HG03439 (cell line): ENCODE results near the gene NR2F6.

Experiments
- ATAC-seq: cut with Tn5 transposase; IDR thresholded peaks from one replicate; pipeline ENCODE4 v1.9.1; 2021; ENCODE audit warnings: mild to moderate bottlenecking, moderate library complexity; ENCODE audit not compliant: unreplicated experiment

The NR2F6 gene

DNA sequence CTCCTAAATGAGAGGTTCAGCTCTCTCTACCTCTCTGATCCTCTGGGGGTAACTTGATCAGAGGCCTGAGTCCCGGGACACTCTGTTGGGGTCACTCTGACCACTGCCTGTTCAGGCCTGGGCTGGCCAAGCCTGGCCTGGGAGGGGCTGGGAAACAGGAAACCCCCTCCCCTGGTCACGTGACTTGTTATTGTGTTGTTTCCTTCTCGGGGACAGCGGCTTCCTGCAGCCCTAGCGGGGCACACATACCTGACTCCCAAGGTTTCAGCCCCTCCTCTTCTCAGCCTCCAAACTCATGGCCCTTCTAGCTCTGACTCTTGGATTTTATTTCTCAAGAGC is 18.9 kb upstream of the NR2F6 start, which contains the start of gene USHBP1:
Gene USHBP1, minus strand, starts transcription at position 105 of the 339 bp plus-strand sequence. CDS start 446 bp downstream, outside the sequence.
- ATAC-seq: no peak

DNA sequence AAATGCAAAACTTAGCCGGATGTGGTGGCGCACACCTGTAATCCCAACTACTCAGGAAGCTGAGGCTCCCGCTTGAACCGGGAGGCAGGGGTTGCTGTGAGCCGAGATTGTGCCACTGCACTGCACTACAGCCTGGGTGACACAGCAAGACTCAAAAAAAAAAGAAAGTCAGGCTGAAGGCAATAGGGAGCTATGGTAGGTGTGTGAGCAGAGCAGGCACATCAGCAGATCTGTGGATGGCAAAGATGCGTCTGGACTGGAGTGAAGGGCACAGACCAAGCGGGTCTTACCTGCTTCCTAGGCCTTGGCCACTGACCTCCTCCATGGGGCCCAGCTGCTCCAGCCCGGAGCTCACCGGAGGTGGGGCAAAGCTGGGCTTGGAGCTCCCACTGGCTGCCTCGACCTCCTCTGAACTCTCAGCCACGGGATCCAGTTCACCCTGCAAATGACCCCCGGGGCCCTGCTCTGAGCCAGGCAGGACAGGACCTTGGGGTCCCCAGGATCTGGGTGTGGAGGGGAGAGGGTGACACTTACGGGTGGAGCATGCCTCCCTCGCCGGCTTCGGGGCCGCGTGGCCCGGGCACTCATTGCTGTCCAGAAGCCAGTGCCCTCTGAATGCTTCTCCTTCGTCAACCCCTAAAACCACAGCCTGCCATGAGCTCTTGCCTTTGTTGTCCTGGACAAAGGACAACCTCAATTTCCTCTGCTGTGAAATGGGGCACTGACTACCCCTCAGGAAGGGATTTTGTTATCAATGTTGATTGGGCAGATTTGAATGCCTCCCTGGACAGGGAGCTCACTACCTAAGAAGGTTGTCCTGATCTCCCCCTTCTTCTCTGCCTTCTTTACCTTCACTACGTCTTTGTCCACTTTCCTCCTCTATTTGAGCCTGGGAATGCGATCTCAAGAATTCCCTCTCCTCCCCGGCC is 18.3 kb upstream of the NR2F6 start:
- ATAC-seq: no peak

DNA sequence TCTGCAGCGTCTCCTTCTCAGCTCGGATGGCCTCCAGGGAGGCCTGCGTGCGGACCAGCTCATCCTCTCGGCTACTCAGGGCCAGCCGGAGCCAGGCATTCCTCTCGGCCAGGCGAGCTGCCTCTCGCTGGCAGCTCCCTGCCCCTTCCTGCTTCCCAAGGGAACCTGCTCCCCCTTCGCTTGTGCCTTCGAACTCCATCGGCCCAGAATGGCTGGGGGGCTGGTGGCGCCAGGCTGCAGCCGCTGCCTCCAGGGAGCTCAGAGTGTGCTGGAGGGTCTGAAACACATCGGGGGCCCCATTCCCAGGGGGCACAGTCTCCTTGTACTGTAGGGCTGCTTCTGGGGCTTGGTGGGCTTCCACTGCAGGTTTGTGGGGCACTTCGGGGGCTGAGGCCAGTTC is 16.8 kb upstream of the NR2F6 start:
- no peak for ATAC-seq

DNA sequence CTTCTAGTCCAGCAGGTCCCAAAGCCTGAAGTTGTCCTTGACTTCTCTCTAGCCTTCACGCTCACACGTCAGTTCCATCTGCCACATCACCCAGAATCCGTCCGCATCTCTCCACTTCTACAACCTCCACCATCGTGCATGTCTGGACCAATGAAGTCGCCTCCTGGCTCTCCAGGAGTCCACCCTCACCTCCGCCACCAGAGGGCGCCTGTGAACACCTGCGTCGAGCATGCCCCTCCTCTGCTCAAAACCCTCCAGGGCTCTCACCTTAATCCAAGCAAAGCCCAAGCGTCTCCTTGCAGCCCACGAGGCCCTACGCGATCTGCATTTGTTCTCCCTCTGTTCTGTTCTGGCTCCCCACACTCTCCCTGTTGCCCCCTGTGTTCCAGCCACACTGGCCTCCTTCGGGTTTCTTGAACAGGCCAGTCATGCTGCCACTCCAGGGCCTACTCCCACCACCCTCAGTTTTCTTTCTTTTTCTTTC is 15.2 kb upstream of the NR2F6 start:
- no peak for ATAC-seq

DNA sequence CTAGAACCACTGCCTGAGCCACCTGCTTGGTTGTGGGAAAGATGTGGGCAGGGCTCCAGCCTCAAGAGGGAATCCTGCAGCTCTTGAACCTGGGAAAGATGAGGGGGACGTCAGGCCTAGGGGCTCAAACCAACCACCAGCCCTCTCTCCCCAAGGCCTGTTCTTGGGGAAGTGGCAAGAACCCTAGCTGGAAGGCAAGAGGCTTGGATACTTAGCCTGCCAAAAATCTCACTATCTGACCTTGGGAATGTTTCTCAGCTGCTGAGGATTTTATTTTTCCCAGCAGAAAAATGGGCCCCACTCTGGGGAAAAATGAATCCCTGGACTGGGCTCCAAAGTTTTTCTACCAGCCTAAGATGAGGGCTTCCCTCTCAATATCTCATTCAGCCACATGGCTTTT is 14.2 kb upstream of the NR2F6 start:
- ATAC-seq: no peak

DNA sequence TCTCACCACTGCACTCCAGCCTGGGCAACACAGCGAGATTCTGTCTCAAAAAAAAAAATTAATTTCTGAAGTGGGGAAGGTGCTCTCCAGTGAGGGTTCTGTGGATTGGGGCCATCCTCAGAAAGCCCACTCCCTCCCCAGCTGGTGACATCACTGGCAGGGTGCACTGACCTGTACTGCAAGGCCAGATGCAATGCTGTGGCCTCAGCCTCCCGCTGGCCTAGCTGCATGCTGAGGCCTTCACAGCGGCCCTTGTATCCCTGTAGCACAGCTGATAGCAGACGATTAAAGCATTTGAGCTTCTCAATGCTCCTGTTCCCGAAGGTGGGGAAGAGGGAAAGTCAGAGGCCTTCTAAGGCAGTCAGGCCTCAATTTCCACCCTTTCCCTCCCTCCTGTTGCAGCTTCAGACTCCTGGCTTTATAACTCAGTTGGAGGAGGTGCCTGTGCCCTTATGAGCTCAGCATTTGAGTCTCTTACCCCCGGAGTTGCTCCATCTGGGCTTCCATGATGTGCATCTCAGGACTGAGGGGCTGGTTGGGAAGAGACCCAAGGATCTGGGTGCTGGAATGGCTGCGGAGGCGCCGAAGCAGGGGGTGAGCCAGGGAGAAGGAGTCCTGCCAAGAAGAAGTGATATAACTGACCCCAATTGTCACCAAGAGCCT is 13.5 kb upstream of the NR2F6 start:
- ATAC-seq: no peak

DNA sequence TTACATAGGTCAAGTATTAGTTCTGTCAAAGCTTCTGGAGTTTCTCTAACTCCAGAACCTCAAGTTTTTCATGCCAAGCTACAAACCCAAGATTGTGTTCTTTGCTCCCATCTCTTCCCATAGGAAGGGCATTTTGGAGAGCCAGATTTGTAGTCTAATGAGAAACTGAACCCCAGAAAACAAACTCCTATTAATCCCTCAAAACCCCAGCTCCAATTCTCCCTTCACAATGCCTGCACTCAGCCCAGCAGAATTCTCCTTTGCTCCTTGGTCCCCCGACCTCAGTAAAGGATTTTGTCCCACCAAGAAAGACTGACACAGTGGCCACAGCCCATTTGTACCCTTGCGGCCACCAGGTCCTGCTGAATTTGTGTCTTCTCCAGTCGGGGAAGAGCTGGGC is 10.4 kb upstream of the NR2F6 start:
- no peak for ATAC-seq

DNA sequence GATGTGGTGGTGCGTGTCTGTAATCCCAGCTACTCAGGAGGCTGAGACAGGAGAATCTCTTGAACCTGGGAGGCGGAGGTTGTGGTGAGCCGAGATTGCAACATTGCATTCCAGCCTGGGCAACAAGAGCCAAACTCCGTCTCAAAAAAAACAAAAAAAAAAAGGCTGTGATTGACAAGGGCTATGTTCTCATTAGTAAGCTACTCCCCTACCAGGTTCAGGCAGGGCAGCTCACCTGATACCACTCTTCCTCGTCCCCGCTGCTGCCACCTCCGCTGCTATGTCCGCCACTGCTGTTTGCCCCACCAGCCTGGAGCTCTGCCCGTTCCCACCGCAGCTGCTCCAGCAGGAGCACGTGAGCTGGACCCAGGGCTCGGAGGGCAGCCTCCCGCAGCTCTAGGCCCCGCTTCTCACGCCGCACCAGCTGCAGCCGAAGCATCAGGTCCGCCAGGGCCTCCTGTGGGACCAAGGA is 9.5 kb upstream of the NR2F6 start:
- no peak for ATAC-seq

DNA sequence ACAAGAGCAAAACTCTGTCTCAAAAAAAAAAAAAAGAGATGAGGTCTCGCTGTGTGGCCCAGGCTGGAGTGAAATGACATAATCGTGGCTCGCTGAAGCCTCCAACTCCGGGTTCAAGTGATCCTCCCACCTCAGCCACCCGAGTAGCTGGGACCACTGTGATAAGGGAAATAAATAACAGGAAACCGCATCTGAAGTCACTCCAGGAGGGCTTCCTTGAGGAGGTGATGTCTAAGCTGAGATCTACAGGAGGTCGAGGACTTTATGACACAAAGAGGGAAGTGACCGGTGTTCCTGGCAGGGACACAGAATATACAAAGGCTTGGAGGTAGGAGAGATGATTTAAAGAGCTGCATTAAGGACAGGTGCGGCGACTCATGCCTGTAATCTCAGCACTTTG is 8.9 kb upstream of the NR2F6 start:
- no peak for ATAC-seq

DNA sequence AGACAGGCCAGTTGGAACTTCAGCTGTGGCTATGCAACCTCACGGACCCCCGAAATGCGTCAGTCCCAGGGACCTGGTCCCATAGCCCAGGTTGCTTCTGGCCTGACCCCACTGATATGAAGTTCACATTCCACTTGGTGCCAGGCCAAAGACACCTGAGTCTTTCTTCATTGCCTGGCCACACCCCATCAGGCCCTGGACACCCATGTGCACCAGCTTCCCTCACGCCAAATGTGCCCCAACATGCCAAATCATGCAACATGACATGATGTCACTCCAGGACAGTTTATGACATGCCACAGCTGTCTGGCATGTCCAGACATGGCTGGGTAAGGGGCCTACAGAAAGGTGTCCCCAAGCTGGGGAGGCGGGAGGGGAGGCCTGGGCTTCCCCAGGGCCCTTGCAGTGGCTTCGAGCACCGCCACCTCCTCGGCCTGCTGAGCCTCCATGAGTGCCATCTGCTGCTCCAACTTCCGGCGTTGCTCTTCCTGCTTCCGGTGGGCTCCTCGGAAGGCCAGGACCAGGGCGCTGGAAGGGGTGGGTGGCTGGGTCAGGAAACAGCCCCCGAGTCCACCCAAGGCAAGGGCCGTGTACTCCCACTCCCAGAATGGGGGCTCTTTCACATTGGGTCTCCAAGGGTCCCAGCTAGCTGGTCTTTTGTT is 4.3 kb upstream of the NR2F6 start:
- ATAC-seq: no peak

DNA sequence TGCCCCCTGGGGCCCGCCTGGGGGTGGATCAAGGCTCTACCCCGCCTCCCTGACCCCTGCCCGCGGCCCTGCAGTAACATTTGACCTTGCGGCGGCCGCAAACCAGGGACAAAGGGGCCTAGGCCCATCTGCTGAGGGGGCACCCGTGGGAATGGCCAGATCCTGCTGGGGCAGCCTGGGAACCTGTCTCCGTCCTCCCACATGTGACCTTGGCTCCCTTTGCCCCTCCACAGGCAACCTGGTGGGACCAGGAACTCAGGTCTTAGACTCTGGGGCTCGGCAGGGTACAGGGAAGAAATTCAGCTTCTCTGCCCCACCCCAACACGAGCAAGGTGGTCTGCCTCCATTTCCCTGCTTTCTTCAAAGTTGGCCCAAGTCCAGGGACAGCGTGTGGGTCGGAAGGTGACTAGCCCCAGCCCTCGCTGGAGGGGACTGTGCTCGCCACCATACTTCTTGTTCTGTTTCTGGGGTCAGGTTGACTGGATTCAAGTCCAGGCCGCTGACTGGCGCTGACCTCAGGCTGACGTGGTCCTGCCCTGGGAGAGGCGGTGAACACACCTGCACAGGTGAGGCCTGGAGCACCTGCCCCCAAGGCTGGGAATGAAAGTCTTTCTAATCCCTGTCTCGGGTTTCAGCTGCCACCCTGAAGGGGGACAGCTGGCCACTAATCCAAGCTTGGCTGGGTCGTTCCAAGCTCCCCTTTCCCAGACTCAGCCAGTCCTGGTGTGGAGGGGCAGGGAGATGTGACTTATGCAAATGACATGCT is 2.5 kb upstream of the NR2F6 start:
- no peak for ATAC-seq

DNA sequence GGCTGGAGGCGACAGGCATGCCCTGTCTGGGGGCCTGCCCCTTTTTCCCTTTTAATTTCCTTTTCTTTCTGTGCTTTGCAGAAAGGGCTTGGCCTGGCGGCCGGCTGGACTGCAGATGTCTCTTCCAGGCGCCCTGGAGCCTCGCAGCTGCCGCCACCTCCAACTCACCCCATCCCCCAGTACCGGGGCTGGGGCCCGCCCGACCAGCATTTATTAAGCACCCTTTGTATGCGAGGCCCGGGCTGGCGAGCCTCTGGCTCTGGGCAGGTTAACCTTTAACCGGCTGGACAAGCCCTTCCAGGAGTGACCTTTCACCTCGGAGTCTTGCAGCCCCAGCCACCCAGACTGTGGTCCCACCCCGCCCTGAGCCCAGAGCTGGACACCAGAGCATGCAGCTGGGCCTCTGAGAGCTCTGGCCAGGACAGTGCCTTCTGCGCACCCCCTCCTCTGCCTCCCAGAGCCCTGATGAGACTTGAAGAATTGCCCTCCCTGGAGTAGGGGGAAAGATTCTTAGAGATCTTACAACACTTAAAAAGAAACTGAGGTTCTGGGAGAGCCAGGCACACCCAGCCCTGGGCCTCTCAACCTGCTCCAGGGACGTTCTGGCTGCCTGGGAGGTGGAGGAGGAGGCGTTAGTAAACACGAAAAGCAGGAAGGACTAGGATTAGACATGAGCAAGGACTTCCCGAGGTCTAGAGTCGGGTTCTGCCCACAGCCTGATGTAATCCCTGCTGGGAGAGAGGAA is 1.1 kb upstream of the NR2F6 start:
- no peak for ATAC-seq

DNA sequence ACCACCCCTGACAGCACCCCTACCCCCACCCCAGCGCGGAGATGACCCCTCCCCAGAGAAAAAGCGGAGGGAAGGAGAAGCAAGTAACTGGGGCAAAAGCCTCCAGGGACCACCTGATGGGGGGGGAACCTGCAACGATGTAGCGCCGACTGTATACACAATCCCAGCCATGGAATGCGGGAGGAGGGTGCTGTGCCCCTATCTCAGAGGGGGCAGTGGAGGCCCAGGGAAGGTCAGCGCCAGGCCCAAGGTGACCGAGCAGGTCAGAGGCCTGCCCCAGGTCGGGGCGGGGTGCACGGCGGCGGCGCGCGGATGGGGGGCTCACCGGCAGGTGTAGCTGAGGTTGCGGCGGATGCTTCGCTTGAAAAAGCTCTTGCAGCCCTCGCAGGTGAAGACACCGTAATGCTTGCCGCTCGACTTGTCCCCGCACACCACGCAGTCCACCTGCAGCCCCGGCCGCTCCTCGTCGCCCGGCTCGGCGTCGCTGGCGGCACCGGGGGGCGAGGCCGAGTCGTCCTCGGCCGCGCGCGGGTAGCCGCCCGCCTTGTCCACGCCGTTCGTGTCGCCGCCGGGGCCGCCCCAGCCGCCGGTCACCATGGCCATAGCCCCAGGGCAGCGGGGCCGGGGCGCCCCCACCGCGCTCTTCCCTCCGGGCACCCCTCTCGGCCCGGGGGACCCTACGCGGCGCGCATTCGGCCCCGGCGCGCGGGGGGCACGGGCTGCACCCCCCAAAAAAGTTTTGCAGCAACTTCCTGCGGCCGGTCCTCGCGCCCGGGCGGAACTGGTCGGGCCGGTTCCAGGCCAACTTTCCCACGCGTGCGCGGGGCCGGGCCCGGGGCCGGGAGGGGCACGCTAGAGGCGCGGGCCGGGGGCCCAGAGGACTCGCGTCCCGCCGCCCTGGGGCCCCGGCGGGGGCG is 843 bp downstream of the NR2F6 start:
- ATAC-seq: no peak

DNA sequence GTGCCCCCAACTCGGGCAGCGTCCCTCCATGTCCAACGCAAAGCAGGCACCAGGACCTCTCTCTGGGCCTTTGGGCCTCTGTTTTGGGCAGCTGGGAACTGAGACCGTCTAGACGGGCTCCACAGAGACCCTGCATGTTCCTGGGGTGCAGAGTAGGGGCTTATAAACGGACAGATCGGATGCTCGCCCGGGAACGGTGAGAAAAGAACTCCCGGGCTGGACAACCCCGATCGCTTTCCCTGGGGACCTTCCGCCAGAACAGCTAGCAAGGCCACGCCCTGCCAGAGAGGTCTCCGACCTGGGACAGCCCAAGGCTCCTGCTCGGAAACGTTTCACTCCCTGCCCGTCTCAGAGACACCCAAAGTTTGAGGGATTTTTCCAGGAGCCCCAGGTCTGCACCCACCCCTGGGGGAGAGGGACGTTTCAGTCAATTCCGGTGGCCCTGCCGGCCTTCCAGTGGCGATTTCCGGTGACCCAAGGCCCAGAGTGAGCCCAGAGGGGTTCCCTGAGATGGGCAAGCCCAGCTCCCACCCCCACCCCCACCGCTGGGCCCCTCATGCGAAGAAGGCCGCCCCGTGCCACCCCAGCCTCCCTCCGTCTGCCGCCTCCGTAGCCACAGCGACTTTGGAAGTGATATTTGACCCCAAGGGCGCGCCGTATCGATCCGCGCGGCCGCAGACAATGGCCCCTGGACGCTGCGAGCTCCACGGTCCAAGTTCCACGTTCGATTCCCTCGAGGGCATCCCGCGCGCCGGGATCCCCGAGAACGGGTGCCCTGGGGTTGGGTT is 1.7 kb downstream of the NR2F6 start:
- no peak for ATAC-seq

DNA sequence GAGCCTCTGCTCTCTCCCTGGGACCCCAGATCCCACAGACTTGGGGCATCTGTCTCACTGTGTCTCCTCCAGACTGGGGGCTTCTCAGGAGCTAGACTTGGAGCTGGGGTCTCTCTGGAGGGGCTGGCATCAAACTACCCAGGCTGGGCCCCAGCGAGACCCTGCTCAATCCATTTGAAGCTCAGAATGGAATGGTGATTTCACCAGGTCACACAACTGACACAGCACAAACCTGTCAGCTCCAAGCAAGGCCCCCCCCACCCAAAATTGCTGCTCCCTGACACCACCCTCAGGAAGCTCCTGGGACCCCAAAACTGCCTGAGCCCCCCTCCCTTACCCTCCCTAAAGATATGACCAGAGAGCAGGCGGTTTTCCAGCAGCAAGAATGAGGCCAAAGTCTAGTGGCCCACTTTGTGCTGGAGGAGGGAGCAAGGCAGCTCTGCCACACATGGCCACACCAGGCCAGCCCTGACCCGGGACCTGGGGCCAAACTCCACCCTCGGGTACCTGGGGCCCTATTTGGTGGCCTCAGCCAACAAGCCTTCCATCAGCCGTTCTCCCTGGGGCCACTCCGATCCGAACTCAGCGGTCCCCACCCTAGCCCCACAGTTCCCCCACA is 2.4 kb downstream of the NR2F6 start:
- no peak for ATAC-seq

DNA sequence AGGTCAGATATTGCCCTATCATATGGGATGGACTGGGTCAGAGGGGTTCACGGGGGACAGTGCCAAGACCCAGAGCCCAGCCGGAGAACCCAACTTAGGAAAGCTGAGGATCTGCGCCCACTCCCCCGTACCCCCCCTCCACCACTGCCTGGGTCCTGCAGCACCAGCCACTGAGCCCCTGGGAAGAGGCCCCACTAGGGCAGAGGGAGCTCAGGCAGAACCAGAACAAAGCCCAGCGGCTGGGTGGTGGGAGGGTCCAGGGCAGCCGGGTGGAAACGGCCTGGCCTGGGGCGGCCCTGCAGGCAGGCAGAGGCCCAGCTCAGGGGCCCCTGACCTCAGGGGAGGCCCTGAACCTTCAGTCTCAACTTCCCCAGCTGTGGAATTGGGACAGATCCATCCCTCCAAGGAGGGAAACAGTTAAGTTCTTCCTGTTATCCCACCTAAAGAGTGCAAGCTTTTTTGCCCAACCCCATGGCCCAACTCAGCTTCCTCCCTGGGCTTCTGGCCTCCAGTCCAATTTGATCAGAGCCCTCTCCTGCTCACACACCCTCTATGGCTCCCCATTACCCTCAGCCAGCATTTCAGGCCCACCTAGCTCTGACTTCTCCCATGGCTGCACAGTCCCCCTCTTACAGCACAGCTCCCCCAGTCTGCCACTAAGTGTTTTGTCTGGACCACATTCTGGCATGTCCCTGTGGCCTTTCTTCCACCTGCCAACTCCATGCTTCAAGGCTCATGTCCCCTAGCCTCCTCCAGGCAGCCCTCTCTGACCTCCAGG is 3.1 kb downstream of the NR2F6 start:
- ATAC-seq: no peak

DNA sequence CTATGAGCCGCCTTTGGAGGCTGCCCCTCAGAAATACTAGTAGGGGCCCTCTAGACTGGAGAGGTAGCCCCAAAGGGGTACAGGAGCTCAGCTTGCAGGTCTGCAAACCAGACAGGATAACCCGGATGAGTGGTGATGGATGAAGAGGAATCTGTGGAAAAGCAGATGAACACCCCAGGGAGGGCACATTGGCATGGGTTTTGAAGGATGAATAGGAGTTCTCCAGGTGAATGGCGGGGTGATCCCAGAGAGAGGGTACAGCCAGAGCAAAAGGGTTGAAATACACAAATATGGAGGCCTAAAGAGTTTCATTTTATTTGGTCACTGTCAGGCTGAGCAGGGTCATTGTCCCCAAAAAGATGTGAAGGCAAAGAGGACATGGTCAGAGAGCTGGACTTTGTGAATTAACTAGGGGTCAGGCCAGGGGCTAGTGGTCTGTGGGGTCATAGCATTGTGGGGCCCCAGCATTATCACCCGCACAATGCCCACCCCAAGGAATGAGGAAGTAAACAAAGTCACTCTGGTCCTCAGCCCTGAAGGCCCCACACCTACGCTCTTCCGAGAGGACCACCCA is 4.8 kb downstream of the NR2F6 start:
- ATAC-seq: no peak
